ENCODE measurements around the gene KLHL15.
A peak's percentile ranks its signal among the peaks of the same experiment; 100 is the strongest.

KLHL15 gene

GRCh38 chrX:23954396-23954795 is 72.6 kb downstream of the KLHL15 start:
- DNase-seq (ENCODE audit: low read depth), result no peak
- no peak for TF ChIP-seq CTCF (IDR thresholded peaks at IDR 0.05; ENCODE audit: insufficient read depth, low read depth, low read length, missing control alignments)
- H3K4me3 ChIP-seq (ENCODE audit: low read depth, low read length), result no peak overlapping the region

- DNase-seq (ENCODE audit: low read depth), result peak; percentile 4
- H3K4me3 ChIP-seq (ENCODE audit: low read depth, low read length), result peak overlapping the region; percentile 50; the same call in 1 of the 2 replicates
- peak; percentile 1 for TF ChIP-seq CTCF (IDR thresholded peaks at IDR 0.05; ENCODE audit: insufficient read depth, low read depth, low read length, missing control alignments)
These were observed 73.1 kb downstream of the KLHL15 start for GRCh38 chrX:23953908-23954269.

- DNase-seq (ENCODE audit: low read depth), result peak; percentile 65
- TF ChIP-seq CTCF (IDR thresholded peaks at IDR 0.05; ENCODE audit: insufficient read depth, low read depth, low read length, missing control alignments), result no peak
- H3K4me3 ChIP-seq (ENCODE audit: low read depth, low read length), result peak overlapping the region; percentile 50
These were observed 73.7 kb downstream of the KLHL15 start for GRCh38 chrX:23952984-23953907.

- H3K4me3 ChIP-seq (ENCODE audit: low read depth, low read length), result no peak overlapping the region
- no peak for TF ChIP-seq CTCF (IDR thresholded peaks at IDR 0.05; ENCODE audit: insufficient read depth, low read depth, low read length, missing control alignments)
- no peak for DNase-seq (ENCODE audit: low read depth)
These were observed 74.6 kb downstream of the KLHL15 start for GRCh38 chrX:23952391-23952790.

GRCh38 chrX:23945206-23945605 is 81.8 kb downstream of the KLHL15 start:
- H3K4me3 ChIP-seq (ENCODE audit: low read depth, low read length), result no peak overlapping the region
- TF ChIP-seq CTCF (IDR thresholded peaks at IDR 0.05; ENCODE audit: insufficient read depth, low read depth, low read length, missing control alignments), result no peak
- no peak for DNase-seq (ENCODE audit: low read depth)

GRCh38 chrX:23944234-23944633 is 82.8 kb downstream of the KLHL15 start:
- no peak for TF ChIP-seq CTCF (IDR thresholded peaks at IDR 0.05; ENCODE audit: insufficient read depth, low read depth, low read length, missing control alignments)
- H3K4me3 ChIP-seq (ENCODE audit: low read depth, low read length), result no peak overlapping the region
- no peak for DNase-seq (ENCODE audit: low read depth)
